ENCODE results near the gene SPDEF. TPM values are rescaled to one million over a fixed set of nuclear protein-coding genes. Genes with fewer than 3 reads are reported as not detected.

The SPDEF gene
- total RNA-seq, 1 donor from 2014 or later: 5.0 TPM

DNA sequence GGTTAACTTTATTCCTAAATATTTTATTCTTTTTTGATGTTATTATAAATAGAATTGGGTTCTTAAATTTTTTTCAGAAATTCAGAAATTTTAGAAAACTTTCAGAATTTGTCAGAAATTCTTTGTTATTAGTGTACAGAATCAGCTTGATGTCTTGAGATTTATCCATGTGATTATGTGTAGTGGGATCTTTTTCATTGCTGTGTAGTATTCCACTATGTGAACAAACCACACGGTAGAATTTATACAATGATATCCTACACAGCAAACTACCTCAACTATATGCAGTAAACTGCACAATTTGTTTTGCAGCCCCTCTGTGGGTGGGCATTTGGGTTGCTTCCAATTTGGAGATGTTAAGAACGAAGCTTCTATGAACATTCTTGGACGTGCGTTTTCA lies 46.3 kb downstream of the SPDEF start:
- Histone ChIP-seq H3K36me3 (ENCODE audit: control insufficient read depth, insufficient read depth, low read length) (no peaks in the 10 kb centered on the region), H3K27me3 (ENCODE audit: control insufficient read depth, insufficient read depth, low read length) (peaks cover 2% of the 10 kb centered on the region), H3K4me3 (ENCODE audit: low read depth, low read length) (no peak overlapping the region)
- TF ChIP-seq, protein P1, sequence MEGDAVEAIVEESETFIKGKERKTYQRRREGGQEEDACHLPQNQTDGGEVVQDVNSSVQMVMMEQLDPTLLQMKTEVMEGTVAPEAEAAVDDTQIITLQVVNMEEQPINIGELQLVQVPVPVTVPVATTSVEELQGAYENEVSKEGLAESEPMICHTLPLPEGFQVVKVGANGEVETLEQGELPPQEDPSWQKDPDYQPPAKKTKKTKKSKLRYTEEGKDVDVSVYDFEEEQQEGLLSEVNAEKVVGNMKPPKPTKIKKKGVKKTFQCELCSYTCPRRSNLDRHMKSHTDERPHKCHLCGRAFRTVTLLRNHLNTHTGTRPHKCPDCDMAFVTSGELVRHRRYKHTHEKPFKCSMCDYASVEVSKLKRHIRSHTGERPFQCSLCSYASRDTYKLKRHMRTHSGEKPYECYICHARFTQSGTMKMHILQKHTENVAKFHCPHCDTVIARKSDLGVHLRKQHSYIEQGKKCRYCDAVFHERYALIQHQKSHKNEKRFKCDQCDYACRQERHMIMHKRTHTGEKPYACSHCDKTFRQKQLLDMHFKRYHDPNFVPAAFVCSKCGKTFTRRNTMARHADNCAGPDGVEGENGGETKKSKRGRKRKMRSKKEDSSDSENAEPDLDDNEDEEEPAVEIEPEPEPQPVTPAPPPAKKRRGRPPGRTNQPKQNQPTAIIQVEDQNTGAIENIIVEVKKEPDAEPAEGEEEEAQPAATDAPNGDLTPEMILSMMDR (IDR thresholded peaks at IDR 0.05; ENCODE audit: insufficient read depth, low read length, severe bottlenecking): no peak
- no peak for DNase-seq (ENCODE audit: low read depth)
- FAIRE-seq: no peak

DNA sequence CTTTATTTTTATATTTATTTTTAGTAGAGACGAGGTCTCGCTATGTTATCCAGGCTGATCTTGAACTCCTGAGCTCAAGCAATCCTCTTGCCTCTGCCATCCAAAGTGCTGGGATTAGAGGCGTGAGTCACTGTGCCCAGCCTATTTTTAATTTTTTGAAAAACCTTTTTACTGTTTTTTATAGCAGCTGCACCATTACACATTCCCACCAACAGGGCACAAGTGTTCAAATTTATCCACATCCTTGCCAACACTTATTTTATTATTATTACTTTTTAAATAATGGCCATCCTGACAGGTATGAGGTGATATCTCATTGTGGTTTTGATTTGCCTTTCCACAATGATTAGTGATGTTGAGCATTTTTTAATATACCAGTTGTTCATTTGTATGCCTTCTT lies 47.7 kb downstream of the SPDEF start:
- TF ChIP-seq, protein P1 (IDR thresholded peaks at IDR 0.05; ENCODE audit: insufficient read depth, low read length, severe bottlenecking): no peak
- peaks cover 2% of the 10 kb centered on the region for H3K27me3 ChIP-seq (ENCODE audit: control insufficient read depth, insufficient read depth, low read length)
- FAIRE-seq (no peak), DNase-seq (ENCODE audit: low read depth) (no peak)
- no peaks in the 10 kb centered on the region for H3K36me3 ChIP-seq (ENCODE audit: control insufficient read depth, insufficient read depth, low read length)
- H3K4me3 ChIP-seq (ENCODE audit: low read depth, low read length): no peak overlapping the region

DNA sequence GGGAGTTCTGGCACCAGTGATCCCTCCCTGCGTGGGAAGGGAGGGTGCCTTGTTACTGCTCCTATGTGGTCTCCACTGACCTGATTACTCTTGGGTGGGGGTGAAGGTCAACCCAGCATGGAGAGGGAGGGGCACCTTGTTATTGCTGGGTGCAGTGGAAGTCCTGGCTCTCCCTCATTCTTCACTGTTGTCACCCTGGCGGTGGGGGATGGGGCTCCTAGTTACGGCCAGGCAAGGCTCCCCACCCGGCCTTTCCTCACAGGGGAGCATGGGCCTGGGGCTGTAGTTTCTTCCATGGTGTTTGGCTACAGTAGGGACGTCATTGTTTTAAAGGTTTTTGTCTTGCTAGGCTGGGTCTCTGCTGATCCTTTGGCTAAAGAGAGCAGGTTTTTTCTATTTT lies 49.4 kb downstream of the SPDEF start:
- Histone ChIP-seq H3K4me3 (ENCODE audit: low read depth, low read length) (no peak overlapping the region), H3K27me3 (ENCODE audit: control insufficient read depth, insufficient read depth, low read length) (no peaks in the 10 kb centered on the region), H3K36me3 (ENCODE audit: control insufficient read depth, insufficient read depth, low read length) (no peaks in the 10 kb centered on the region)
- DNase-seq (ENCODE audit: low read depth) (no peak), FAIRE-seq (no peak)
- TF ChIP-seq, protein P1 (IDR thresholded peaks at IDR 0.05; ENCODE audit: insufficient read depth, low read length, severe bottlenecking): no peak

DNA sequence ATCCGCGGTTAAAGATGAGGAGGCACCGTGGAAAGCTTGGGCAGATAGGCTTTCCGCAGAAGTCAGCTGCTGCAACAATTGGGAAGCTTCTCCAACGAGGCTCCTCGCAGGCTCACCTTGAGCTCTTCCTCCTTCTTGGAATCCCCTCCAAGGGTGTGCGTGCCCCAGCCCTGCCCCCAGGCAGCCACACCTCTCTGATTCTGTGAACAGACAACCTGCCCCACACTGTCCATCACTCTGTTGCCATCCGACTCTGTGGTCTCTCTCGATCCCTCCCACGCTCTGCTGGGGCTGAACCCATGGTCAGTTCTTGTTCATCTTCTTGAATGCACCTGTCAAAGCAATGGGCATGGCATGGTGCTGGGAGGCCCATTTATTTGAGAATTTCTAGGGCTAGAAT lies 58.7 kb downstream of the SPDEF start:
- DNase-seq (ENCODE audit: low read depth): no peak
- no peak for FAIRE-seq
- Histone ChIP-seq H3K36me3 (ENCODE audit: control insufficient read depth, insufficient read depth, low read length) (no peaks in the 10 kb centered on the region), H3K4me3 (ENCODE audit: low read depth, low read length) (no peak overlapping the region), H3K27me3 (ENCODE audit: control insufficient read depth, insufficient read depth, low read length) (peaks cover 3% of the 10 kb centered on the region)
- TF ChIP-seq, protein P1 (IDR thresholded peaks at IDR 0.05; ENCODE audit: insufficient read depth, low read length, severe bottlenecking): no peak

DNA sequence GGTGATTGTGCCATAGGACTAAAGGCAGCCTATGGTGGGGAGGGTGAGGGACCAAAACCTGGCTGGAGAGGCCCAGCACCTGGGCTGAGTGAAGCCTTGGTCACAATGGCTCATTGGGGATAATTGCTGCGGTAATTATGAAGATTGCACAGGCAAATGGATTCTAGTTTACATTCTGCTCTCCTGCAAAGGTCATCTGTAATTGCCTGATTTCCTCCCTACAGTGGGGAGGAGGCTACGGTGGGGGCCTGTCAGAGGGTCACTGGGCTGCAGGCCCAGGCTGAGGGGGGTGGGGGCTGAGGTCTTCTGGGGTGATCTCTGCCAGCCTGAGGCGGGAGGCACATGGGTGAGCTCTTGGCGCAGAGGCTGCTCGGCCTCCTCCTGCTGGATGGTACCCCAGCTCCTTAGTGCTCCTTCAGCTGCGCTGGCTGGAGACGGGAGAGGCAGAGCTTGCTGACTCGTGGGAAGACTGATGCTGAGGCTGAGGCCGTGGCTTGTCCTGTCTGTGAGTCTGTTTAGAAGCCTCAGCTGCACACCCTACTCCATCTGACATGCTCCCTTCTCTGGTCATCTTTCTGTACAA lies 59.9 kb downstream of the SPDEF start:
- Histone ChIP-seq H3K4me3 (ENCODE audit: low read depth, low read length) (no peak overlapping the region), H3K27me3 (ENCODE audit: control insufficient read depth, insufficient read depth, low read length) (peaks cover 3% of the 10 kb centered on the region), H3K36me3 (ENCODE audit: control insufficient read depth, insufficient read depth, low read length) (no peaks in the 10 kb centered on the region)
- DNase-seq (ENCODE audit: low read depth): no peak
- TF ChIP-seq, protein P1 (IDR thresholded peaks at IDR 0.05; ENCODE audit: insufficient read depth, low read length, severe bottlenecking): no peak
- no peak for FAIRE-seq

DNA sequence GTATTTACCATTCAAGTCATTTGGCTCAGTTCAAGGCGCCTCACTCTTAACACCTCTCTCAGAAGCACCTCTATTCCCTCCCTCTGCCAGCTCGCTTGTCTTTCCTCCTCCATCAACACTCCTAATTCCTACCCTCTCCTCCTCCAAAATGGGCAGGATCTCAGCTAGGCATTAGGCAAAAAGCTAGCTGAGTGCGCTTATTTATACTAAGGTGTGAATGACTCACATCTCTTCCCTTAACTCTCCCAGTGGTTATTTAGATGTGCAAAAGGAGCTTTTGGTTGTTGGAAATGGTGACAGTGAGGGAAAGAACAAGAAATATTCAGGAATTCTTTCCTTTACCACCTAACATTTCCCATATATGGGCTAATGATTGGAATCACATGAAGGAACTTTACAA lies 61.2 kb downstream of the SPDEF start:
- TF ChIP-seq, protein P1 (IDR thresholded peaks at IDR 0.05; ENCODE audit: insufficient read depth, low read length, severe bottlenecking): no peak
- H3K4me3 ChIP-seq (ENCODE audit: low read depth, low read length): no peak overlapping the region
- FAIRE-seq (no peak), DNase-seq (ENCODE audit: low read depth) (no peak)
- peaks cover 2% of the 10 kb centered on the region for H3K27me3 ChIP-seq (ENCODE audit: control insufficient read depth, insufficient read depth, low read length)
- H3K36me3 ChIP-seq (ENCODE audit: control insufficient read depth, insufficient read depth, low read length): no peaks in the 10 kb centered on the region

All from bronchial epithelial cell (primary cell).